ENCODE measurements around the gene TAF9B.
A peak's percentile ranks its signal among the peaks of the same experiment; 100 is the strongest.
"Not testable (repeated sequence)": the region's sequence is repeated elsewhere in the genome, so short reads cannot be mapped to it uniquely, and the experiment has no call there.

TAF9B gene, protein sequence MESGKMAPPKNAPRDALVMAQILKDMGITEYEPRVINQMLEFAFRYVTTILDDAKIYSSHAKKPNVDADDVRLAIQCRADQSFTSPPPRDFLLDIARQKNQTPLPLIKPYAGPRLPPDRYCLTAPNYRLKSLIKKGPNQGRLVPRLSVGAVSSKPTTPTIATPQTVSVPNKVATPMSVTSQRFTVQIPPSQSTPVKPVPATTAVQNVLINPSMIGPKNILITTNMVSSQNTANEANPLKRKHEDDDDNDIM

DNA sequence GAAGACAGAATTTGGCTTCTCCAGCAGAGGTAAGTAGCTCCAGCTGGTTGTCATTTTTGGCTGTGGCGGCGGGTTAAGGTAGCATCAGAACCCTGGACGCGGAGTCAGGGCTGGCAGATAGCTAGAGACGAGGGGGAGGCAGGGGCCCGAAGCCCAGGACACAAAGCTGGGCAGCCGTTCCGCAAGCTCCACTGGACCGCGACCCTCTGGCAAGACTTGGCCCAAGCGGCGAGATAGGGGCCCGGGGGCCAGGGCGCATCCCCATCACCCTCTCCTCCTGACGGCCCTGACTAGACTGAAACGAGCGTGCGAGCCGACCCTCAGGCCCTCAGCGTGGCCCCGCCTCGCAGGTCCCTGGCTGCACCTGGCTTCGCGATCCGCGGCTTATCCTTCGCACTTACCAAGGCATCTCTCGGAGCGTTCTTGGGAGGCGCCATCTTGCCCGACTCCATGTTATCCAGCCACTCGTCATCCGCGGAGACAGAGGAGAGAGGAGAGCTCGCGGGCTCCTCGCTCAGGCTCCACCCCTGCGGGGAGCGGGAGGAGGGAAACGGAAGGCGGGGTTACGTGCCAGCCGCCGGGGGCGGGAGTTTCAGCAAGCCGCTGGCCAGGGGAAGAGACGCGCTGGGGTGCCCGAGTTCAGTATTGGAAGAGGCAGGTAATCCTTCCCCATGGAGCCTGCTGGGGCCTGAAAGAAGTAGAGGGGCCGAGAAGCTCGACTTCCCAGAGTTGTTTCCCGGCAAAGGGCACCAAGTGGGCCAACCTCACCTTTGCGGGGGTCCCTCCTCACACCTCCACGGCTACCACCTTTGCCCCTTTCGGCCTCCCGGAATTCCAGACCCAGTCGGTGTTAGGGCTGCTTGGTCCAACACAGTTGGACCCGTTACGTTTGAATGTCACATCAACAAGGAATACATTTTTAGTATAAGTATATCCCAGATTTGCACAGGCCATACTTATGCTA, at the start of gene TAF9B:
Gene TAF9B, minus strand, starts transcription at position 491 of the 964 bp plus-strand sequence. Its CDS starts 39 bp downstream, at position 452.
- peak; percentile 66 for DNase-seq (ENCODE audit: low read depth)

DNA sequence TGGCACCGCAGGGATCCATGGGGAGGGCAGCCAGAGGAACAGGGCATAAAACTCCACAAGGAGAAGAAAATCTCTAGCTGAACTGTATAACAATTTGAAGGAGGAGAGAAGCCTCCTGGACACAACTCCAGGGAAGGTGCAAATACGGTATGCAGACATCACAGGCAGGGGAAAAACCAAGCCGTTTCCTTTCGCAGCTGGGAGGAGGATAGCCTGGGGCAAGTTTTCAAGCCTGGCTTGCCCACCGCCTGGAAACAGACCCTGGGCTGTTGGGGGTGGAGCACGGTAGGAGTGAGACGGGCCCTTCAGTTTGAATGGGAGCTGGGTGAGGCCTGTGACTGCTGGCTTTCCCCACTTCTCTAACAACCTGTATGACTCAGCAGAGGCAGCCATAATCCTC, 43.4 kb upstream of the TAF9B start:
- no peak for DNase-seq (ENCODE audit: low read depth)

DNA sequence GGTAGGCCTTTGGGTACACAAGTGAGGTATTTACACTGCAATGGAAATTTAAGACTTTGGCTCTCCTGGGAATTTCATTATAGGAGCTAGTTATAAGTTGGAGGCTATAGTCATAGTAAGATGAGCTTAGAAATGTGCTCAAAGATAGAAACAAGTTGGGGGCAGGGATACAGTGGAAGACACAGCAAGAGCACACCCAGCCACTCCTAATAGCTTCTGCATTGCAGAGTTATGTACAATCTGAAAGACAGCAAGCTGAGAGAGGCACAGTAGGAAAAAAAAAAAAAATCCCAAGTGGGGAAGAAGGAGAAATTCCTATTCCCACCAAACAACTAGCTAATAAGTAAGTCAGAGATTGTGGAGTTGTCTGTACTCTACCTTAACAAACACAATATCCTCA, 41.9 kb upstream of the TAF9B start:
- DNase-seq (ENCODE audit: low read depth), result no peak

DNA sequence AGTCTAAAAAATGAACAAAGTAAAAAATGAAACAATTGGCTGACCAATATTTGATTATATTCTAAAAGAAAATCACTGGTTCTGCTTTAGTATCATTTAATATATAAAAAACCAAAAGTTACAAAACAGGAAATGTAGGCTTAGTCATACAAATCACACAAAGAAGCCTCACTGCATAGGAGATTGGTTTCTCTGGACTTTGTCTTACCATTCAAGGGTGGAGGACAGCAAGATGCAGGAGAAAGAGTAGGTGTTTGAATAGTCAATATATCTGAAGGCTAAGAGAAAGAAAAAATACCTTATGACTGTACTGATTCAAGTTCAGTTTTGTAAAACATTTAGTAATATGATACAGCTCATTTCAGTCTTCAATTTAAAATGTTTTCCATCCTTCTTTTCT, 28.6 kb upstream of the TAF9B start:
- DNase-seq (ENCODE audit: low read depth), result no peak

DNA sequence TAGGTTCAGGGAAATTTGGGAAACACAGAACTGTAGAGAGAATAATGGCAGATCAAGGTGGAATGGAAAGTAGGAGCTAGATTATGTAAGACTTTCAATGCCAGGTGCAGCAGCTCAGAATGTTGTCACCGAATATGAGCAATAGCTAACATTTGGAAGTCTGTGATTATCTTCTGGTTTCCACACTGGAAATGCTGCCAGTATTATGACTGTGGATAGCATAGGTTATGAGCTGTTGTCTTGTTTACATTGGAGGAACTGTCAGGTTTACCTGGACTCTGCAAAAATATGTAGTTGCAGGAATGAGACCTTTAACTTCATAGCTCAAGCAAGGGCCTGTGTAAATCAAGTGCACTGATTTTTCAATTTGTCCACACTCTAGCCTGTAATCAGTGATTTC, 26.0 kb upstream of the TAF9B start:
- no peak for DNase-seq (ENCODE audit: low read depth)

DNA sequence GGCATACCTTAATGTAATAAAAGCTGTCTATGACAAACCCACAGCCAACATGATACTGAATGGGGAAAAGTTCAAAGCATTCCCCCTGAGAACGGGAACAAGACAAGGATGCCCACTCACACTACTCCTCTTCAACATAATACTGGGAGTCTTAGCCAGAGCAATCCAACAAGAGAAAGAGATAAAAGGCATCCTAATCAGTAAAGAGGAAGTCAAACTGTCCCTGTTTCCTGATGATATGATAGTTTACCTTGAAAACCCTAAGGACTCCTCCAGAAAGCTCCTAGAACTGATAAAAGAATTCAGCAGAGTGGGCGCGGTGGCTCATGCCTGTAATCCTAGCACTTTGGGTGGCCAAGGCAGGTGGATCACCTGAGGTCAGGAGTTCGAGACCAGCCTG, 23.7 kb upstream of the TAF9B start:
- not testable (repeated sequence) for DNase-seq (ENCODE audit: low read depth)

DNA sequence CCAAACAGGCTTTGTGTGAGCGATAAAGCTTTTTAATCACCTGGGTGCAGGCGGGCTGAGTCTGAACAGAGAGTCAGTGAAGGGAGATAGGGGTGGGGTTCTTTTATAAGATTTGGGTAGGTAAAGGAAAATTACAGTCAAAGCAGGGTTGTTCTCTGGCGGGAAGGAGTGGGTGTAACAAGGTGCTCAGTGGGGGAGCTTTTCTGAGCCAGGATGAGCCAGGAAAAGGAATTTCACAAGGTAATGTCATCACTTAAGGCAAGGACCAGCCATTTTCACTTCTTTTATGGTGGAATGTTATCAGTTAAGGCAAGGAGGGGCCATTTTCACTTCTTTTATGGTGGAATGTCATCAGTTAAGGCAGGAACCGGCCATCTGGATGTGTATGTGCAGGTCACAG, 21.3 kb upstream of the TAF9B start:
- not testable (repeated sequence) for DNase-seq (ENCODE audit: low read depth)

DNA sequence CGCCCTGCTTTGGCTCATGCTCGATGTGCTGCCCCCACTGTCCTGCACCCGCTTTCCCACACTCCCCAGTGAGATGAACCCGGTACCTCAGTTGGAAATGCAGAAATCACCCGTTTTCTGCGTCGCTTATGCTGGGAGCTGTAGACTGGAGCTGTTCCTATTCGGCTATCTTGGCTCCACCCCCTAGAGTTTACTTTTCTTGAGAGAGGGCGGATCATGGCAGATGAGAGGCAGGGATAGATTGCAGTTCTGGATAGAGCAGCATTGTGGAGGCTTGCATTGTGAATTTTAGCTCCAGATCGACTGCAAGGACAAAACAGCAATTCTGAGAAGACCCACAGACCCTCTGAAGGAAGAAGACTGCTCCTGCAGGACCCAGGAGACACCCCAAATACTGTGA, 18.4 kb upstream of the TAF9B start:
- not testable (repeated sequence) for DNase-seq (ENCODE audit: low read depth)

DNA sequence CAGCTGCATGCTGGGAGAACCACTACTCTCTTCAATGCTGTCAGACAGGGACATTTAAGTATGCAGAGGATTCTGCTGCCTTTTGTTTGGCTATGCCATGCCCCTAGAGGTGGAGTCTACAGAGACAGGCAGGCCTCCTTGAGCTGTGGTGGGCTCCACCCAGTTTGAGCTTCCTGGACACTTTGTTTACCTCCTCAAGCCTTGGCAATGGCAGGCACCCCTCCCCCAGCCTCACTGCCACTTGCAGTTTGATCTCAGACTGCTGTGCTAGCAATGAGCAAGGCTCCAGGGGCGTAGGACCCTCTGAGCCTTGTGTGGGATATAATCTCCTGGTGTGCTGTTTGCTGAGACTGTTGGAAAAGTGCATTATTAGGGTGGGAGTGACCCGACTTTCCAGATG, 17.9 kb upstream of the TAF9B start:
- not testable (repeated sequence) for DNase-seq (ENCODE audit: low read depth)

DNA sequence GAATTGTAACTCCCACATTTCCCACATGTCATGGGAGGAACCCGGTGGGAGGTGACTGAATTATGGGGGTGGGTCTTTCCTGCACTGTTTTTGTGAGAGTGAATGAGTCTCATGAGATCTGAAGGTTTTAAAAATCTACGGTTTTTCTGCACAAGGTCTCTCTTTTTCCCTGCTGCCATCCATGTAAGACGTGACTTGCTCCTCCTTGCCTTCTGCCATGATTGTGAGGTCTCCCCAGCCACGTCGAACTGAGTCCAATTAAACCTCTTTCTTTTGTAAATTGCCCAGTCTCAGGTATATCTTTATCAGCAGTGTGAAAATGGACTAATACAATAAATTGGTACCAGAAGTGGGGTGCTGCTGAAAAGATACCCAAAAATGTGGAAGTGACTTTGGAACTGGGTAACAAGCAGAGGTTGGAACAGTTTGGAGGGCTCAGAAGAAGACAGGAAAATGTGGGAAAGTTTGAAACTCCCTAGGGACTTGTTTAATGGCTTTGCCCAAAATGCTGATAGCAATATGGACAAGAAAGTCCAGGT, 7.6 kb upstream of the TAF9B start:
- DNase-seq (ENCODE audit: low read depth), result not testable (repeated sequence)

DNA sequence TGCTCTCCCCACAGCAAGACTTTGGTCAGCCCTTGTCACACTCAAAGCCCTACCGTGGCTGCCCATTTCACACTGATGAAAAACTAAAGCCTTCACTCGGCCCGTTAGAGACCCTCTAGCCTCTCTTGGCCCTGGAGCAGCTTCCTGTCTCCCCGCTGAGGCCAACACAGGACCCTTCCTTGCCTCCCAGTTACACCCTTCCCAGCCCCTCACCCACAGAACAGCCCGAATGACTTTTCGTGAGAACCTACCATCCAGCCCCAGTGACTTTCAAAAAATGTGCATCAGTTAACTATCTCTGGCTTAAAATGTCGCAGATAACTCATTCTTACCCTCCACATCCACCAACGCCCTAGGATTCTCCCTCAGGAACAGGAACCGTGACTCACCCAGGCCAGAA, 756 bp upstream of the TAF9B start:
- no peak for DNase-seq (ENCODE audit: low read depth)

DNA sequence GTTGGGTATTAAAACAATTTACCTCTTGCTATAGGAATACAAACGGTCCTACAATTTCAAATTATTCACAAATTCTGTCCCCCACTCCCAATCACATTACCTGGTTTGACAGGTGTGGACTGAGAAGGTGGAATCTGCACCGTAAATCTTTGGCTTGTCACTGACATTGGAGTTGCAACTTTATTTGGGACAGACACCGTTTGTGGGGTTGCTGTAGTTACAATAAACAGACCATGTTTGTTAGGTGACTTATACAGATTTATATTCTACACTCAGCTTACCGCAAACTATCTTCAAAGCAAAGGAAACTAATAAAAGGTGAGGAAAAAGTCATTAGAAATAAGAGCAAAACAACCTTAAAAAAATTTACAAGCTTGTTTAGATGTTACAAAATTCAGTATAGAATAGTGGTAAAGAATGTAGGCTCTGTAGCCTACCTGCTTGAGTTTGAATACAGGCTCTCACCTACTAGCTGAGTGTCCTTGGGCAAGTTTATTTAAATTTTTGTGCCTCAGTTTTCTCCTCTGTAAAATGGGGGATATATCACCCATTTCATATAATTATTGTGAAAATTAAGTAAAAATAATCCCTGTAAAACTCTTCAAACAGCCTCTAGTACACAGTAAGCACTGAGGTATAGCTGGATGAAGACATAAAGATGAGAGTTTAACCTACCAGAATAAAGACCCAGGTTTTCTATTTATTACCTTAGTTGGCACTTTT, 6.1 kb downstream of the TAF9B start:
- no peak for DNase-seq (ENCODE audit: low read depth)

DNA sequence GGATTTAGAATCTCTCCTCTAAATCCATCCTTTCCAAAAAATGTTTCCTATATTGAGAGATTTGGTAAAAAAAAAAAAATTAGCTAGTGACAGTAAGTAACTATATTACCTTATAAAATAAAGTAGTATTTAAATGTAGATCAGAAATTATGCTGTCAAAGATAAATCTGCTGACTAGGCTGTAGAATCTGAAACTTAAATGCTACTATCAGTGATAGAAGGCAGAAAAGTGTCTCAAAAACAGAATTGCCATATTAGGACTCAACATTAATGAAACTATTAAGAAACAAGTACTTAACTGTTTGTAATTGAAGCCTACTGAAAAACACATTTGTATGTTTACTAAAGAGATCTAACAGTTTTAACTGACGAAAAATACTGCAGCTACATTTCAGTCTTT, 8.3 kb downstream of the TAF9B start:
- DNase-seq (ENCODE audit: low read depth), result no peak

DNA sequence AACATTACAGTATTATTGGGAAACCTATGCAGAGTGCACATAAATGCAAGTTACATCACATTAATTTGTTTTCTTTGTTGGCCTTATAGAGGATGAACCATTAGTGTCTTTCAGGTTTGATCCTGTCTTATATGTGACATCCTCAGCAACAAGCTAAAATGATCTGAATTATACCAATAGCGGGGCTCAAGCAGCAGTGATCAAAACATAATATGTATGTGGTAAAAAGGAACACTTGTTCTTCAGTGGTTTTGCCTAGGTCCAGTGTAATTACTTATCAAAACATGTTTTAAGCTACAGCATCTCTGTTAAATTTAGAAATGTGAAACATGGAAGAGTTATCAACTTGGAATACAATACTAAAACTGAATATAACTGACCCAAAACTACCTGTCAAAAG, 9.1 kb downstream of the TAF9B start:
- DNase-seq (ENCODE audit: low read depth), result no peak

DNA sequence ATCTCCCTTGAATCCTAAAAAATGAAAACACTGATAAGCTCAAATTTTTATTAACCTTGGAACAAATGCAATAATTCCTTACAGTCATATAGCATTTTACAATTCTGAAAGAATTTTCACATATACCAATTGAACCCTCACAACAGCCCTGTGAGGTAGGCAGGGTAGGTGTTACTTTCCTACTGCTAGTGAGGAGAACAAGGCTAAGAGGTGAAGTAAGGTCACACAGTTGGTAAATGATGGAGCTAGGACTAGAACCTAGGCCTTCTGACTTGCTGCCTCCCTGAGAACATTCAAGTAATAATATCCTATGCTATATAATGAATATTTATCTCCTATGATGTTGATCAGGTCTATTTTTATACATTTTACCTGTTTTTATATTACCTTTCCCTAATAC, 9.7 kb downstream of the TAF9B start:
- no peak for DNase-seq (ENCODE audit: low read depth)

DNA sequence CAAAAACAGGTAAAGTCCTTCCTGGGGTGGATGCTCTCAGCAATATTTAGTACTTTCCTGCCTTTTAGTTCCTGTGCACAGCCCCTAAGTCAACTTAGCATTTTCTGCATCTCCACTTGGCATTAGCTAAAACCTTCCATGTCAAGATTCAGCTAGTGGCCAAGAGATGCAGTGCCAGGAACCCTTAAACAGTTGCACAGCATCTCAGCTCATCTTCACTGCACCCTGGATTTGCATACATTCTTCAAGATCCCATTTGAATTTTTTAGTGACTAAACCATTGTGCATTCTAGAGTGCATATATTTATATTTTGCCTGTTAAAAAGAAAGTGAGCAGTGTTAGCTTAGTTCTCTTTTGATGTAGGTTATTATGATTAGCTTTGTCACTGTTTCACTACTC, 13.7 kb downstream of the TAF9B start:
- not testable (repeated sequence) for DNase-seq (ENCODE audit: low read depth)

DNA sequence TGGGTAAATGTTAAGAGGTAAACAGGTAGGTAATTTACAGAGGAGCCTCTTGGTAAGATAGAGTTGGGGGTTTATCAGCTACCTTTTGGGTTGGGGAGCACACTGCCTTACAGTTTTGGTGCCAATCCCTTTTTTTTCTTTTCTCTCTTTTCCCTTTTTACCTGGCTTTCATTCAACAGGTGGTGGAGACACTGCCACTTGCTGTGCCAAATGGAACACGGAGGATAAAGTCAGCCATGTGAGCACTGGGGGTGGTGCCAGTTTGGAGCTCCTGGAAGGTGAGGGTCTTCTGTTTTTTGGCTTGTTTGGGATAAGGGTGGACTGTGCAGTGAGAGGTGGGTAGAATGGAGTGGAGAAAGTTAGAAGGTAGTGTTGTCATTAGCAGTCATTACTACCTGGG, 14.3 kb downstream of the TAF9B start:
- DNase-seq (ENCODE audit: low read depth), result no peak

DNA sequence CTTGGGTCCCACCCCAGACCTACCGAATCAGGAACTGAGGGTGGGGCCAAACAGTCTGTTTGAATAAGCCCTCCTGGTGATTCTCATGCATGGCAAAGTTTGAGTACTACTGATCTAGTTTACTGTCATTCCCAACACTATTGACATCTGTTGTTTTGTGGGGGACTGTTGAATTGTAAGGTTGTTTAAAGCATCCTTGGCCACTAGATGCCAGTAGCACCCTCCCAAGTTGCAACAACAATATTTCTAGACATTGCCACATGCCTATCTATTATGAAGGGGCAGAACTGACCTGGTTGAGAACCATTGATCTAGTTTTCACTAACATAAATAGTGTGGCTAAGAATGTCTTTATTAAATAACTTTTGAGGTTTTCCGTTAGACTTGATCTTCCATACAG, 15.1 kb downstream of the TAF9B start:
- DNase-seq (ENCODE audit: low read depth), result no peak

DNA sequence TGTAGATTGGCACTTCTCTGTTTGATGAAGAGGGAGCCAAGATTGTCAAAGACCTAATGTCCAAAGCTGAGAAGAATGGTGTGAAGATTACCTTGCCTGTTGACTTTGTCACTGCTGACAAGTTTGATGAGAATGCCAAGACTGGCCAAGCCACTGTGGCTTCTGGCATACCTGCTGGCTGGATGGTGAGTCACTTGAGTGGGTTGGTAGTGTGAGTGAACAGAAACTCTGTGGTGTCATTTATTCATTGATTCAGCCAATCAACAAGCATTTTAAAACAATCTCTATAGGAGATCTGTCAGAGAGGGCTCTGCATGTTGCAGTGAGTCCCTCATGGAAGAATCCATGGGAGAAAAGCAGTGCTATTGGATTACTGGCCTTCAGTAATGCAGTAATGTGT, 16.3 kb downstream of the TAF9B start:
- no peak for DNase-seq (ENCODE audit: low read depth)

DNA sequence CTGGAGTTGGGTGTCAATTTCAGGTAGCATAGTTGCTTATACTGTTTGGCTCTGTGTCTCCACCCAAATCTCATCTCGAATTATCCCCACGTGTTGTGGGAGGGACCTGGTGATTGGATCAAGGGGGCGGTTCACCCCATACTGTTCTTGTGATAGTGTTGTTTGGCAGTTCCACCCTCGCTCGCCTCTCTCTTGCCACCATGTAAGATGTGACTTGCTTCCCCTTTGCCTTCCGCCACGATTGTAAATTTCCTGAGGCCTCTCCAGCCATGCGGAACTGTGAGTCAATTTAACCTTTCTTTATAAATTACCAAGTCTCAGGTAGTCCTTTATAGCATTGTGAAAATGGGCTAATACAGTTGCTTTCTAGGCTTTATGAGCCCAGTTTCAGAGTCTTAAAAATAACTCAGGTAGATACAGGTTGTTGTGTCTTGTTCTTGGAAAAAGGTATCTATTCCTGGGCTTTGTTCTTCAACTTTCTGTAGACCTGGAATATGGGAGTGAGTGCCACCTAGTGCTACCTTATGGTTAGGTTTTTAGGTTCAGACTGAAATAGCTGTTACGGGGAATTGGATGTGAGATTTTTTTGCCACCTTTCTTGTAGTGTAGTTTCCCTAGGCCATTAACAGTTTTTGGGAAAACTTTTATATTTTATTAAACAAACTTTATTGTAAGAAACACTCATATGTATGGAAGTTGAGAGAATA, 19.8 kb downstream of the TAF9B start:
- DNase-seq (ENCODE audit: low read depth), result no peak

DNA sequence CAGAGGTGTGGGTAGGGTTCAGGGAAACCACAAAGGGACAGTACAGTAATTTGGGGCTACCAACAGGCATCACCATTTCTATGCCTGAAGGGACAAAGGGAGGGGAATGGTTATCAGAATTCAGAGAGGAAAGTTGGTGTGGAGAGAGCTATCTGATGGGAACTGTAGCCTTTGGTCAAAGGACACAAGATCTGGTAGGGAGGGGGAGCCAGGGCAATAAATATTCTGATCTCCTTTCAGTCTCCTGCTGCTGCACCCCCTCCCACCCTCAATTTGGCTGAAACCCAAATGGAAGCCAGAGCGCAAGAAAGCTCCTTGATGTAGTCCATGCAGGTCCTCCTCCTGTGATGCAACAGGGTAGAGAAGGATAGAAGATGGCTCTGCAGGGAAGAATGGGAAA, 20.8 kb downstream of the TAF9B start:
- no peak for DNase-seq (ENCODE audit: low read depth)

DNA sequence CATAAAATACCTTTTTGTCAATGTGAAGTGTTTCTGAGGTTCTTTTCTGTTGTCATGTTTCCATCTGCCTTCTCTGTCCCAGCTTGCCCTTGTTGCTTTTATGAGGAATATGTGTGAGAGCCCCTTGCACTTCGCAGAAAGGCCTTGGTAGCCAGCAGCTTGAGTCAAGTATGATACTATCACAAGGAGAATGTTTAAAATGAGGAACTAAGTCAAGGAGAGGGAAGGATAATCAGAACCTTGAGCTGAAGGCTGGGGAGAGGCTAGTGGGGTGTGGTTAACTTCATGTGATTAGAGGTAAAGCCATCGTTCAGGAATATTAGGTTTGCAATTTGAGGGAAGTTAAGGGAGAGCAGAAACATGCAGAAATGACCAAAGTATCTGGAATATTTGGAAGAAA, 22.7 kb downstream of the TAF9B start:
- no peak for DNase-seq (ENCODE audit: low read depth)

Measured in stimulated activated CD8-positive, alpha-beta memory T cell treated with anti-CD3 and anti-CD28 coated beads, Interleukin-7, amount 100 ng/mL, for 24 hours (primary cell).